CD4-positive, alpha-beta T cell treated with Interferon gamma for 1 hour (primary cell): ENCODE data around the gene ENTR1.
"Not testable (repeated sequence)": the region's sequence is repeated elsewhere in the genome, so short reads cannot be mapped to it uniquely, and the experiment has no call there.

Experiments used
- DNase-seq: peaks from one replicate; pipeline ENCODE4 v3.0.0-alpha.2; 2020

Gene ENTR1

DNA sequence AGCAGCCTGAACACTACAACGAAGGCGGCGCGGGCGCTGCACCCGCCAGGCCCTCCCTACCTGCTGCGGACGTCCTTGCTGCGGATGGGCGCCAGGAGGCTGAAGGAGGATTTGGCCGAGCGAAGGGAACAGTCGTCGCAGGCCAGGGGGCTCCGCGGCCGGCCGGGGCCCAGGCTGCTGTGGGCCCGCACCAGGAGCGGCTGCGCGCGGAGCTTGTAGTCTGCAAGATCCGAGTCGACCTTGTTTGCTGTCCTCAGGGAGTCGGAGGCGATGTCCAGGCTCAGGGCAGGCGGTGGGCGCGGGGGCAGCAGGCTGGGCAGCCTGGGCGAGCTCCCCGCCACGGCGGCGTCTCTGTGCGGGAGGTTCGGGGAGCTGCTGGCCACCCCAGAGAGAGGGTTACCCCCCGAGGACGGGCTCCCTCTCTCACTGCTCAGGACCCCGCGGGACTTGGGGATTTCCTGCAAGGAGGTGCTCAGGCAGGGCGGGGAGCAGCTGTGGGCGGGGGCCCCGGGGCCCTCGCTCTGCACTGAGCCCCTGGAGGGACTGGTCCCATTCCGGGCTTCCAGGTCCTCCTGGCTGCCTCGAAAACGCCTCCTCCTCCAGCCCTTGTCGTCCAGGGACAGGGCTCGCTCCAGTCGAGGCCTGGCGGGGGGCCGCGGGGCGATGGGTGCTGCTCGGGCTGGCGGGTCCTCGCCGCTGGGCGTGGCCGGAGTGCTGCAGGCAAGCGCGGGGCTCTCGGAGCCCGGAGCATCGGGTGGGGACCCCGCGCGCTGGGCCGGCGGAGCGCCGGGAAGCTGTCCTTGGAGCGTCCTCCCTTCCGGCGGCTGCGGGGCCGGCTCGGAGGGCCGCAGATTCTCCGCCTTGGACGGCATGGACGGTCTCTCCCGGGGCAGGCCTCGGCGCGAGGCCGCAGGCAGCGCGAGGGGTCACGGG lies 28.4 kb upstream of the ENTR1 start:
- peak; percentile 40 for DNase-seq

DNA sequence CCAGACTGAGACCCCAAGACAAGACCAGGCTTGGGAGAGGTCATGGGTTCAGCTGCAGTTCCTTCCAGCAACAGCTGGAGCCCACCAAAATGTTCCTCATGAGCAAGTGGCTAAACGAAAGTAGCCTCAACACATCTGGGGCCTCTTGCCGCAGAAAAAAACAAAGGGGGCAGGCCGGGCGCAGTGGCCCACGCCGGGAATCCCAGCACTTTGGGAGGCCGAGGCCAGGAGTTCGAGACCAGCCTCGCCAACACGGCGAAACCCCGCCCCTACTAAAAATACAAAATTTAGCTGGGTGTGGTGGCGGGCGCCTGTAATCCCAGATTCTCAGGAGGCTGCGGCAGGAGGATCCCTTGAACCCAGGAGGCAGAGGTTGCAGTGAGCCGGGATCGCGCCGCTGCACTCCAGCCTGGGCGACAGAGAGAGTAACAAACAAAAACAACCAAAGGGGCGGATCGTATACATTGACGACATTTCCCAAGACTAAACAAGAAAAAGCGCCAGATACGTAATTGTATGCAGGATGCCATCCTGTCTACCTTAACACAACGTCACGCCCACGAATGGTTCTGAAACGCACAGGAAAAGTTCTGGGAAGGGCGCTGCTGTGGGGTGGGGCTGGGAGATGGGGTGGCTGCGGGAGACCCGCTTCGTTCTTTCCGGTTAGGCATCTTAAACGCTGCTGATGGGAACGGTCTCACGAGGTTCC lies 27.6 kb upstream of the ENTR1 start:
- DNase-seq, result no peak

DNA sequence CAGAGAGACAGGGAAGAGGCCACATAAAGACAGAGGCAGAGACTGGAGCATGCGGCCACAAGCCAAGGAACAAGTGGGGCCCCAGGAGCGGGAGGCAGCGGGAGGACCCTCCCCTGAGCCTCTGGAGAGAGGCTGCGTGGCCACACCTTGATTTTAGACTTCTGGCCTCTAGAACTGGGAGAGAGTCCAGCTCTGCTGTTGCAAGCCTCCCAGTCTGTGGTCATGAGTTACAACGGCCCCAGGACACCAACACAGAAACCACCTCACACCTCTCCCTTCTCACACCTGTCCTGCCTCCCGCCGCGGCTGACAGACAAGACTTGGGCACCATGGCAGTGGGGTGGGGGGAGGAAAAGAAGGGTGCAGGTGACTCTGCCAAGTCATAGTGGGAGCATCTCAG lies 27.0 kb upstream of the ENTR1 start:
- no peak for DNase-seq

DNA sequence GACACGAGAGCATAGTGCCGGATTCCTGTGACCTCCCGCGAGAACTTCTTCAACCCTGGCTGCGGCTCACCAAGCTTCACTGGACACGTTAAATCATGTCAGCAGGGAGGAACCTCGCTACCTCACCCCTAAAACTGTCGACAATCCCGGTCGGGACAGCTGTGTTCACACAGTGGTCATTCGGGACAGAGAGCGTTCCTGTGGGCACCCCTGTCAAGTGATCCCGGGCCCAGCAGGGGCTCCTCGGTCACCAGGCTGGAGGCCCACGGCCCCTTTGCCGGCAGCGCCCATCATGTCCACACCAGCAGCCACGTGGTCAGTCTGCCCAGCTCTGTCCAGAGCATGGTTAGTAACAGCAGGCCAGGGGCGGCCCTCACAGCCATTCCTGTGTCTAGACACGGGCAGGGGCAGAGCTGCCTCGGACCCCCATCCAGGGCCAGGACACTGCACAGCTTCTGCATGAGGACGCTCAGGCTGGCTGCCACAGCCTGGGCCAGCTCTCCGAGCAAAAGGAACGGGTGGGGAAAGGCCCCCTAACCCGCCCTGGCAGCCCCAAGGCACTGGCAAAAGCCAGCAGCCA lies 25.7 kb upstream of the ENTR1 start:
- DNase-seq, result no peak

DNA sequence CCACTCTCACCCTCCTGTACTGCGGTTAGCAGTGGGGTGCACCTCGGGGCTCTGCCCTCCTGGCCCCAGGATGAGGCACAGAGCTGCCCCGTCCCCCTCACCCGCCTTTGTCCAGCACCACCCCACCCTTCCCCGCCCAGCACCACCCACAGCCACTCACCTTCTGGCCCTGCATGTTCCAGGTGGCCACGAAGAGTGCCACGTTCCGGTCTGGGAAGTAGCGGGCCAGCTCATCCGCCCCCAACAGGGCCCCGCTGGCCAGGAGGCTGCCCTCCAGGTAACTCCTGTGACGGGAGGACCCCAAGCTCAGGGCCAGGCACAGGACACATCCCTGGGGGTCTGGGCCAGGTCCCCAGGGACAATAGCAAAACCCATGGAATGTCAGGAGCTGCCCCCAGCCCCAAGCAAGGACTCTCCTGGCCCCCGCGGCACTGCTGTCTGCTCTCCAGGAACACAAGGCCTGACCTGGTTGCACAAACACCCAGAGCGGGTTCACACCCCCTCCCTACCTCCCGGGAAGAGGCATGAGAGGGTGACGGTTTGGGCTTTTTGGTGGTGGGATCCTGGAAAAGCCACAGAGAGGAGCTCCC lies 24.3 kb upstream of the ENTR1 start:
- DNase-seq, result no peak

DNA sequence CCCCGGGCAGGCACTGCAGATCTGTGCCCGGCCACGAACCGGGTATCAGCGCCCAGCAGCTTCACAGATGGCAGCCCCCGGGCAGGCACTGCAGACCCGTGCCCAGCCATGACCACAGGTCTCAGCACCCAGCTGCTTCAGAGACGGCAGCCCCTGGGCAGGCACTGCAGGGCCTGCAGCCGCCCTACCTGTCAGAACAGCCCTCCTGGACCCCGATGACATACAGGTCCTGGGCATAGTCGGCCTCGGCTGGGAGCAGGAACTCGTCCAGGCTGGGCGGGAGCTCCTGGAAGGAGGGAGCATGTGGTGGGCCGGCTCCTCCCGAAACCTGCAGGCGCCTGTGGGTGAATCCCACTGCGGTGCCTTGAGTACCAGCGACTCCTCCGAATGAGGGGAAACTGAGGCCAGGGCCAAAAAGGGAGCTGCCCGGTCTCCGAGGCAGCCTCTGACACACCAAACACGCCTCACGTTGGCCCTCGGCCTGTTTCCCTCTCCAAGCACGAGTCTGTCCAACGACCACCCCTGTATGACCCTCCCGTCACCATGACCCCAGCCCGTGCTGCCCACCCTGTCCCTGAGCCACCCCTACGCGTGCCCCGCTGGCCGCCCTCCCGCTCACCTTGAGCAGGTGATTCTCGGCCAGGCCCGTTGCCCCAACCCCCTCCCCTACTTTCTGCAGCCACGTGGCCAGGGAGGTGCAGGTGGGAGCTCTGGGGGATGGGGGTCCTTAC lies 23.6 kb upstream of the ENTR1 start:
- DNase-seq, result no peak

DNA sequence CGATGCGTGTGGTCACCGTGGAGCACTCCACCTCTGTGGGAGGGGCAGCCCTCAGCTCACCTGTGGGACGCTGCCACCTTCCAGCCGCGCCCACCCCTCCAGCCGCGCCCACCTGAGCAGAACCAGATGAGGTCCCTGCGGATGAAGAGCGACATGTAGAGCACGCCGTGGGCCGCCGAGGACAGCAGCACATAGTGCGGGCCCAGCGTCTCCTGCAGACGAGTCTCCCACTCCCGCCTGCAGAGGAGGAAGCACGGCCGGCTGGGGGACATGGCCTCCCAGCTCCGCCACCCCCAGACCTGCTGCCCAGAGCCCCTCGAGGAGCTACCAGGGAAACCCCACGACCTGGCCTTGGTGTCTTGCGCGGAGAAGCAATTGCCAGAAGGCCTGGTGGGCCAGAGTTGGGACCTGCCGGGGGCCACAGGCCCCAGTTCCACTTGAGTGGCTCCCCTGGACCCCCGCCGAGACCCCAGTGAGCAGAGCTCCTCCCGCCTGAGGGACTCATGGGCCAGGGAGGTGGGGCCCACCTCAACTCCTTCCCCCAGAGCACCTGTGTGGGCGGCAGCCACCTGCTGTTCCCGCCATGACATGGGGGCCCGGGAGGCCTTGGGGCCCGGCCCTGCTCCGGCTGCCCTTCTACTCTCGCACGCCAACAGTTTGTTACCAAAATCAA lies 22.8 kb upstream of the ENTR1 start:
- no peak for DNase-seq

DNA sequence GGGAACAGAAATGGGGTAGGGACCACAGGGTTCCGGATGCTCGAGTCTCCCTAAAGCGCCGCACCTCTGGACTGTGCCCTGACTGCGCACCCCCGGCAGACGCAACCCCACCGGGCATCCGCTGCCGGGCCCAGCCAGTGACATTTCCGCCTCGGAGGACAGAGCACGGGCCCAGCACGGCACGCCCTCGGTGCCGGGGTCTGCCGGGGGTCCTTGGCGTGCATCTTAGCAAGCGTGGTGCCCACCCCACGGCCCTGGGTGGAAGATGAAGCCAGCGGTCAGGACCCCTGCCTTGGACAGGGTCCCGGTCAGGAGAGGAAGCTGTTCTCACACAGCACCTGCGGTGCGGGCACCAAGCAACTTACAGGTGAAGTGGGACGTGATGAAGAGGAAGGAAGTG lies 22.2 kb upstream of the ENTR1 start:
- DNase-seq, result no peak

DNA sequence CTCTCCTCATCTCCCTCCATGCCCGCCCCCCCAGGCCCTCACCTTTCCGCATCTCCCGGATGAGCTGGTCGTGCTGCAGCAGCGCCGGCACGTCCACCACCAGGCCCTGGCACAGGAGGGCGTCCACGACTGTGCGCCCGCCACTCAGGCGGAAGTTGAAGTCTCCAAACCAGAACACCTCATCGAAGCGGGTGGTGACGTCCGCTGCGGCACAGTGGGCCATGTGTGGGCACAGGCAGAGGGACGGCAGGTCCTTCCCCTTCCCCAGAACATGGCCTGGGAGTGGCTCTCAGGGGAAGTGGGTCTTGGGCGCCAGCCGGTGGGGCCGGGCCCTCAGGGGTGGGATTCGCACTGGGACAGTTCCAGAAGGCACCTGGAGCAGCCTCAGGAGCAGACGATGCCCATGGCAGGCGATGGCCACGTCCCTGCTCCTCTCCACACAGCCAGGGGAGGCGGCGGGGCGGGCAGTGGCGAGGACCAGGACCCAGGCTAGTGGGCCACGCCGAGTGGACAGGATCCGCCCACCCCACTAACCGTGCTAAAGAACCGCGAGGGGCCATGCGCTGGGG lies 21.5 kb upstream of the ENTR1 start:
- no peak for DNase-seq

DNA sequence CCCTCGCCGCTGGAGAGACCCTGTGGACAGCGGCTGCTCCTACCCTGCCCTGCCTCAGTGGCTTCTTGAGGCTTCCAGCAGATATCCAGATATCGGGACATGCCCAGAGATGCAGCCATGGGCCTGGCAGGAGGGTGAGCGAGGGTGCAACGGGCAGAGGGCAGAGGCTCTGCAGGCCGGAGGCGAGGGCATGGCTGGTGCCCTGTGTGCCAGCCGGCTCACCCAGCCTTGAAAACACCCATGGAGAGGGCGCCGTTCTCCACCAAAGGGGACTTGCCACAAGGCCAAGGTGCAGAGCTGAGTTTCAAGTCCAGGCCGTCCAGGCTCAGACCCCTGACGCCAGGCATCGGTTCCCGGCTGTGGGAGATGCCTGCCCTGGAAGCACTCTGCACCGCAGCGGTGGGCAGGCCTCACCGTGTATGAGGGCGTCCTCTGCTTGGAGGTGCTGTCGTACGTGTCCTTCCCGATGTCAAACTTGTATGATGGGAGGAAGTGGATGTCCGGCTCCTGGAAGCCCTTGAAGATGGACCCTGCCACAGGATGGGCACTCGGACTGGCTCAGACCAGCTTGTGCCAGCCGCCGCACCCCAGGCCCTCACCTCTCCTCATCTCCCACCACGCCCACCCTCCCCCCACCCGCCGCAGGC lies 20.3 kb upstream of the ENTR1 start:
- no peak for DNase-seq

DNA sequence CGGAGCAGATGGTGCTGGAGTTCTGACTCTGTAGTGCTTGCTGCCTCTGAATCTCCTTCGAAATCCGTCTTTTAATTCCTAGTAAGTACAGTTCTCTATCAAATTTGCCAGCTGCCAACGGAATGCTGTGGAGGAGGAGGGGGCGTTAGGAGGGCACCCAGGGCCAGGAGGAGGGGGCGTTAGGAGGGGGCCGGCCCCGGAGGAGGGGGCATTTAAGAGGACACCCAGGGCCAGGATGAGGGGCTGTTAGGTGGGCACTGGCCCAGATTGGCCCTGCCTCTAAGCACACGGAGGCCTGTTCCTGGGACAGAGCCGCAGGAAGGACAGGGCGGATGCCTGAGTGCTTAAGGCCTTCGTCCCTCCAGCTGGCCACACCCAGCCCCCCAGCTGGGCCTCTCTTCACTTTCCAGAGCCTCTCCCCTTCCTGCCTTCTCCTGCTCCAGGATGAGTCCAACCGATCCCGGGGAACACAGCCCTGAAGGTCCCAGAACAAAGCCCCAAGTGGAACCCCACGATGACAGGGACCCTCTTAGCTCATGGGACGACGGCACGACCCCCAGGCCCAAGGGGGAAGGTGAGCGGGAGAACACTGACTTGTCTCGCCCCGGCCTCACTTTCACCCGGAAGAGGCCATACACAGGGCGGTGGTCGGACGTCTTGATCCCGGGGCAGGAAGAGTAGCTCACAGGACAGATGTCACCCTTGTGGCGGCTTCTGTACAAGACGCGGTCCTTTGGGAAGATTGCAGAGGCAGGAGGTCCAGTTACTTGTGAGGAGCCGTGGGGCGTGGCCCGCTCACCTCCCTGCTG lies 19.5 kb upstream of the ENTR1 start:
- no peak for DNase-seq

DNA sequence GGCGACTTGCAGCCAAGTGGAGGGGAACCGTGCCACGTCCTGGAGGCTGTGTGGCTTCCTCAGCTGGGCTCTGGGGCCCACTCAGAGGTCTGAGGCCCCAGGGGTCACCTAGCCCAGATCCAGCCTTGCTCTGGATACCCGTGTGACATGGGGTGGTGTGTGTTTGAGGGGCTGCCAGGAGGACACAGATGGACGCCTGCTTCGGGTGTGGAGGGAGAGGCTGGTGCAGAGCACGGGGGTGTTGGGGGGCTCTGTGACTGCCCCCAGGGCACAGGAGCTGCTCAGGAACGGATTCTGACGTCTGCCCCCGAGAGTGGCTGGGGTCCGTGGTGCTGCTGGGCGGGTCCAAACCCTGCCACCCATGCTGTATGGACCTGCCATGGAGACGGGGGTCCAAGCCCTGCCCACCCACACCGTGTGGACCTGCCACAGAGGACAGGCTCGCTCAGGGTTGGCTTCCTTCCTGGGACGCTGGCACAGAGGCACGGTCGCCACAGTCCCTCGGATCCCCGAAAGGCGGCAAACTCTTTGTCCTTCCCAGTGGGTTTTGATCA lies 18.7 kb upstream of the ENTR1 start:
- no peak for DNase-seq

DNA sequence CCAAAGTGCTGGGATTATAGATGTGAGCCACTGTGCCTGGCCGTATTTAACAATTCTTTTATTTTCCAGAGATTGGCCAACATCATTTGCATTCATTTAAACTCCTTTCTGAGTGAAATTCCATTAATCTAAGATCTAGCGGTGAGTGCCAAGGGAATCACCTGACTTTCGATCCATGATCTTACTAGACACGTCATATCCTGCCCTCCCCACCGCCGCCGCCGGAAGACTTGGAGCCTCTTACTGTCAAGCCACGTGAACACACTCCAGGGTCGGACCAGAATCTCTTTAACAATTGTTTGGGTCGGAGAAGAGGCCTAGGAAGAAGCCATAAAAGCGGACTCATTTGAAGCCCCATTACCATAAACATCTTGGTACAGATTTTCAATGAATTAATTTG lies 16.4 kb upstream of the ENTR1 start:
- DNase-seq, result no peak

DNA sequence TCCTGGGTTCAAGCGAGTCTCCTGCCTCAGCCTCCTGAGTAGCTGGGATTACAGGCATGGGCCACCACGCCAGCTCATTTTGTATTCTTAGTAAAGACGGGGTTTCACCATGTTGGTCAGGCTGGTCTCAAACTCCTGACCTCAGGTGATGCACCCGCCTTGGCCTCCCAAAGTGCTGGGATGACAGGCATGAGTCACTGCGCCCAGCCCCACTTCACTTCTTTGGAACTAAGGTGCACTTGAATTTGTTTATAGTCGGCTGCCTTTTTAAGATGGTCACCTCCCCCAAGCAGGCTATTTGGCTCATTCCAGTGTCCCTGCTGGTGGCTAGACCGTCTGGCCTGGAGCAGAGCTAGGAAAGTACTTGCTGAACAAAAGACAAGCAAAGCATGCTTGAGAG lies 15.0 kb upstream of the ENTR1 start:
- DNase-seq, result not testable (repeated sequence)

DNA sequence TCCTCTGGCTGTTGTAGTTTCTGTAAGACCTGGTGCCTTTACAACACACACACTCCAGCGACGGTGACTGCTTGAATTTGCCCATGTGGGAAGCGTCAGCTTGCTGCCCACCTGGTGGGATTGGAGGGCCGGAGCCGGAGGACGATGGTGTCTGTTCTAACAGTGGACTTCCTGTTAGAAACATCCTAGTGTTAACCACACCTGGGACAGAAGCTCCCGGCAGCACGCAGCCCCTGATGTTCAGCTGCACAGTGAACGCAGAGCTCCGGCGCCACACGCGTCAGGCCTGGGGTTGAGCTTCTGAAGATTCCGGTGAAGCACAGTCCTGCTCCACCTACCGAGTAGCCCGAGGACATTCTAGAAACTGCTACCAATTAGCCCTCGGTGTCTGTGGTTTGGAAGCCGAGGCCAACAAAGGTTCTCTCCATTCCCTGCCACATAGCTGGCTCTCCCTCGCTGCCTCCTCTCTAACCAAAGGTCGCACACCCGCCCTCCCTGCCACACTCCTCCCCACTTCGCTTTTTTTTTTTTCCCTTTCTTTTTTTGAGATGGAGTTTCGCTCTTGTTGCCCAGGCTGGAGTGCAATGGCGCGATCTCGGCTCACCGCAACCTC lies 14.4 kb upstream of the ENTR1 start:
- DNase-seq, result no peak

DNA sequence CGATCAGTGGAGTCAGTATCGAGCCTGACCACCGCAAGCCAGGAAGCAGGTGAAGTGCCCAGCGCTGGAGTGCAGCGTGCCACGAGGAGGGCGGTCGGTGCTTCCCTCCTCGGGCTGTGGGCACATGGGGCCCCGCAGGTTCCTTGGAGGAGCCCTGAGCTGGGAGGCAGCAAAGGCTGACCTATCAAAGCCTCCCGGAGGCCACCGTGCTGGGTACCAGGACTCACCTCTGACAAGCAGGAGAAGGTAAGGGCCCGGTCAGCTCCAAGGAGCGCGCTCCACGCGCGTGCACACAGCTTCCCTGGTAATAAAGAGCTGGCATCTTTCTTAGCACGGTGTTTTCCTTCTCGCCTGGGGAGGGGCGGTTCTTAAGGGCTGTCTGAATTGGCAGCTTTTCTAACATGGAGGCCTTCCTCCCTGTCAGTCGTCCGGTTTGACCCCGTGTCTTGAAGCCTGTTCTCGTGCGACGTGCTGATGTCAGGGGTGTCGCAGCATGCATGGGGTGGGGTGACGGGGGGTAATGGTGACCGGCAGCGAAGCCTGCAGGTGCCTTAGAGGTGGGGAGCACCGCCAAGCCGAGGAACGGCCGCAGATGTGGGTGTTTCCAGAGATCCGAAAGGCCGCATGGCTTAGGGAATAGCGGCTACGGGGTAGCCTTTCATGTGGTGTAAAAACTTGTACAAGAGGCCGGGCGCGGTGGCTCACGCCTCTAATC lies 13.2 kb upstream of the ENTR1 start:
- no peak for DNase-seq

DNA sequence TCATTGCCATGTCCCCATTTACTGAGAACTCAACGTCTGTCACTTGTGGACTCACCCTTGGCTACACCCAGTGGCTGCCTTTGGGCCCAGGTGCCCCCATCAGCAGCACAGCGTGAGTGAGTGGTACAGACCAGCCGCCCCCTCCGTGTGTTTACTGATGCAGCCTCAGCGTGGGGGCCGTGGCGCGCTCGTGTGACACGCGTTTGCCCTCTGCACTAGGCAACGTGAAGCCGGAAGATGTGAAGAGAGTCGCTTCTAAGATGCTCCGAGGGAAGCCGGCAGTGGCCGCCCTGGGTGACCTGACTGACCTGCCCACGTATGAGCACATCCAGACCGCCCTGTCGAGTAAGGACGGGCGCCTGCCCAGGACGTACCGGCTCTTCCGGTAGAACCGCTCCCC lies 12.5 kb upstream of the ENTR1 start:
- no peak for DNase-seq

DNA sequence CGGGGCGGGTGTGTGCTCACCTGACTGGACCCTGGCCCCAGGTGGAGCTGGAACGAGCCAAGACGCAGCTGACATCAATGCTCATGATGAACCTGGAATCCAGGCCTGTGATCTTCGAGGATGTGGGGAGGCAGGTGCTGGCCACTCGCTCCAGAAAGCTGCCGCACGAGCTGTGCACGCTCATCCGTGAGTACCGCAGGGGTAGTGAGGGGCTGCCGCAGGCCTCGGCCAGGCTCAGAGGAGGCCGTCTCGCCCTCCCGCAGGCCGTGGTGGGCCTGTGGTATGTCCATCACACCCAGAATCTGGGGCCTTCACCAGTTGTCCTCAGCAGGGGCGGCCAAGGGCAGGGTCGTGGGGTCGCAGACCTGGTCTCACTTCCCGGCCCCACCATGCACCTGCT lies 11.4 kb upstream of the ENTR1 start:
- DNase-seq, result no peak

DNA sequence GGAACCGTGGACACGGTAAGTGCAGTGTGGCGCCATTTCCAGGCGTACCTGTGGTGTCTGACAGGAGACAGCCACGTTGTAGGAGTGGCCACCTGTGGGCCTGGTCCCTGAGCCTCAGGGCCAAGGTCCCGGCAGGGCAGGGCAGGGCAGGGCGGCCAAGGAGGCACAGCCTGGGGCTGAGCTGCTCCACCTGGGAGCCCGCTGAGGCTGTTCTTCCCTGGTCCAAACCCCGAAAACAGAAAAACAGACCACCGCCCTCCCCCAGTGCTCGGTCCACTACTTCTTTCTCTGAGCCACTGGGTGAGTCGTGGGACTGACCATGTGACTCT lies 8.6 kb upstream of the ENTR1 start:
- DNase-seq, result no peak
